Mesenteric fat pad (tissue), 1 donor: ENCODE measurements around the gene RABGAP1. TPM values are rescaled to one million over a fixed set of nuclear protein-coding genes. Genes with fewer than 3 reads are reported as not detected.

Experiments used
- DNase-seq: peaks from one replicate; pipeline ENCODE4 v3.0.0-alpha.2; 2020; ENCODE audit warnings: low spot score
- total RNA-seq: library from RNA; stranded (reverse); fragmentation: NEBNext Ultra II Directional; extraction: Animal tissue kit (Norgen Biotek cat#: 25700); gene quantifications from one replicate; pipeline ENCODE4 v1.2.1, GENCODE V29; 2021
- donor health status: DM: yes; HTN: yes; CAD: no.

RABGAP1 gene
- total RNA-seq, 1 donor from 2014 or later, result 39.4 TPM

DNA sequence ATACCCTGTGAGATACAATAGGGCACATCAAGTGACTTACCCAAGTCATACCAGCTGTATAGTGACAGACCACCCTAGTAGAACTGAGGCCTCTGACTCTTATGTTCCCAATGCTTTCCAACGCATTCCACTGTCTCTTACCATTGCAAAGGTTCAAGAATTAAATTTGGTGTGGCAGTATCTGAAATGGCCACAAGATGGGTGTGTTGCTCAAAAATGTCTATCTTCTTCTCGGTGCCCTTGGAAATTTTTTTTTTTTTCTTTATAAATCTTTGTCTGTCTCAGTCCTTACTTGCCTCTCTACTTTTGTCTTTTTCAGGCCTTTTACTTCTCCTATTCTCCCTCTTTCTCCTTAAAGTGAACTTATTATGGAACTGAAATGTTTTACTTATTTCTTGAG, 141.0 kb downstream of the RABGAP1 start:
- no peak for DNase-seq

DNA sequence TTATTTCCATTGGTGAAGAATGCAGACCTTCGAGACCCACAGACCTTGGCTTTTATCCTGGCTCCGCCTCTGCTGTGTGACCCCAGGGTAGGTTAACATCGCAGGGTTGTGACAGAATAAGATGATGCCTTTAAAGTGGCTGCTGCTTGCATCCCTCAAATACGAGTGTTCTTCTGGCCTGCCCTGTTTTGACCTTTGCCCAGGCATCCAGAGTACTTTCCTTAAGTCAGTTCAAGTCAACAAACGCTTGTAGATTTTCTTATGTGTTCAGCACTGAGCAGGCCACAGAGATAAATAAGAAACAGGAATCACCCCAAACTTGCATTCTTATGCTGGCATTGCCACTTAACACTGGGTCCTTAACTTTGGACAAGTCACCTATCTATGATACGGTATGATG, 142.9 kb downstream of the RABGAP1 start:
- no peak for DNase-seq

DNA sequence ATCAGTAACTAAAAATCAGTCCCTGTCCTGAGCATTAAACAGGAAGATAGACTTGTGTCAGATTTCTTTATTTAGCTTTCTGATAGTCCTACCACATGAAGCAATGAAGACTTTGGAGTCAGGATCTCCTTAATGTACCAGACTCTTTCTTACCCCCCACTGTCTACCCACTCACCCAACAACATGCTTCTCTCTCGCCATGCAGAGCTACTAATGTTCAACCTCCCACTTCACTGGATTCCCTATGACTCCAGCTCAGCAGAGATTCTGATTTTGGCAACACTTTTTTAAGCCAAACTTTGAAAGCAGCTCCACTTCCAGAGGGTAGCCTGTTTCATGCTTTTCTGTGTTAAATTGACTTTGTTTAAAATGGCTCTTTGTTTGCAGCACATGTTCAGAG, 143.4 kb downstream of the RABGAP1 start:
- no peak for DNase-seq

GRCh38 chr9:123085916-123086315, 145.1 kb downstream of the RABGAP1 start:
- DNase-seq, result no peak

DNA sequence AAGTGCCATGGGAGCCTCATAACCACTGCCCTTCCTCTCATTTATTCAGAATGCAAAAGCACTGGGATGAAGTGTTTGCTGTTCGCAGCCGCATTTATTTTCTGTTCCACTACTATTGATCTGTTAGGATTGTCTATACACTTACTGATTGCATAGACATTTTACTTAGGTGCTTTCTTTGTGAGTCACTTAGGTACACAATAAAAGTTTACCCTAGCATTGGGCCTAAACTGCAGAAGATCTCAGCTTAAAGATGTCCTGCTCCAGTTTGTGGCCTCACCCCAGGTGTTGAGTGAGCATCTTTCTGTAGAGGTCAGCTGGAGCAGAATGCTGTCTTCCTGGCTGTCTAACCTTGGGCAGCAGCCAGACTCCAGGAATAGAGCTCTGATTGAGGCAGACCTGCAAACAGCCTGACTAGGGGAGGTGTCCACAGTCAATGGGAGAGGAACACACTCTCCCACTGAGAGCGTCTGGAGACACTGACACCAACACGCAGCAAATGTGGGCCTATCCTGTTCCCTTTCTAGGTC, 146.6 kb downstream of the RABGAP1 start:
- no peak for DNase-seq

- DNase-seq, result no peak
These were observed 148.2 kb downstream of the RABGAP1 start for GRCh38 chr9:123089040-123089439.

DNA sequence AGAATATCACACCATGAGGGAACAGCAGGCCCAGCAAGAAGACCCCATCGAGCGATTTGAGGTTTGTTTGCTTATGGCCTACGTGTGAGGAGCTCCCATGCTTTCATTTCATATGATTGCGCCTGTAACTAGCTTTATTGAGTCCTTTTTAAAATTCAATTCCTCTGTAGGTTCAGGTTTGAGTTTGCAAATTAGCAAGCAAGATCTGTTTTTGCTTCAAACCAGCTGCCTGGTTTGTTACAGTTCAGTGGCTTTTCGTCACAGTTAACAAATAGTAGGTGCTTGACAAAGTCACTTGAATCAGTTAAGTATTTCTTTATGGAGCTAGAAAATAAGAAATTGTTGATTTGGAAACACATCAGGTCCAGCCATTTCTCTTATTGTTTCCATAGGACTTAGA, 149.0 kb downstream of the RABGAP1 start:
- DNase-seq, result no peak

- DNase-seq, result no peak
These were observed 149.5 kb downstream of the RABGAP1 start for GRCh38 chr9:123090198-123090896.

GRCh38 chr9:123090956-123091355, 150.1 kb downstream of the RABGAP1 start:
- no peak for DNase-seq

- no peak for DNase-seq
These were observed 150.6 kb downstream of the RABGAP1 start for GRCh38 chr9:123091459-123091858.

- DNase-seq, result no peak
These were observed 152.3 kb downstream of the RABGAP1 start for GRCh38 chr9:123093141-123093540.

DNA sequence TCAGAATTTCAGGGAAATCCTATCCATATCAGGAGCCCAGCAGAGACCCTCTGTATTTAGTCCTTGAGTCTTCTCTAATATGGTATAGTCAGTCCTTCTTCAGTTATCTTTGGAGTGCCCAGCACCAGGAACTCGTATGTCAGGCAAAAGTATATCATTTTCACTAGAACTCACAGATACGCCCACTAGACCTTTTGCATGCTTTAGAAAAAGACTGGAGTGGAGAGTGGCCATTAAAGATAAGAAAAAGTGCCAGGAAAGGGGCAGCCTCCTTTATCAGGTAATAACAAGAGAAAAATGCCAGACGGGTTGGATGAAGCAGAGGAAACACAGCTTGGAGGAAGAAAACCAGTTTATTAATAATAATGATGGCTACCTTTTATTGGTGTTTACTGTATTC, 156.2 kb downstream of the RABGAP1 start:
- no peak for DNase-seq

DNA sequence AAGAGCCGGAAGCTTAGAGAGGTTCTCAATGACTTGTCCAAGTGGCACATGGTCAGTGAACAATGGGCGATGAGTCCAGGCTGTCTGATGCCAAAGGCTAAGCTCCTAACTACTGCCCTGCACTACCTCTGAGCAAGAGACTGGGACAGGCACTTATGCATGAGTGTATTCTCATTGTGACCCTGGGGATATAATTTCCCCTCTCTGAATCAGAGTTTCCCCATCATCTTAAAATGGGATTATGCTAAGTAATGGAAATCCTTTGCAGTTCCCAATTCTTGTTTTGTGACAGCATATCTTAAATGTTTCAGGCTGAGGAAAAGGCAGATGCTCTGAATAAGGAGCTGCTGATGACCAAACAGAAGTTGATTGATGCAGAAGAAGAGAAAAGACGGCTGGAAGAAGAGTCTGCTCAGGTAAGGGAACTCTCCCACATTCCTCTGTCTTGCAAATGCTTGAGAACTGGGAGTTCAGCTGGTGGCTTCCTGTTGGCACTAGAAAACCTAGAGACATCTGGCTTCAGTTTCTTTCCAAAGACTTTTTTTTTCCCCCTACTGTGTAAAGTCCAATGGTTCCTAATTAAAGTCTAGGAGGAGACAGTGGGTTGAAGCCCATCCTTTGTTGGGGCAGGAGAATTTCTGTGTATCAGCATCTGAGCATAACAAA, 156.7 kb downstream of the RABGAP1 start:
- no peak for DNase-seq

- no peak for DNase-seq
These were observed 157.3 kb downstream of the RABGAP1 start for GRCh38 chr9:123098096-123098459.

GRCh38 chr9:123099042-123099441, 158.2 kb downstream of the RABGAP1 start:
- no peak for DNase-seq

DNA sequence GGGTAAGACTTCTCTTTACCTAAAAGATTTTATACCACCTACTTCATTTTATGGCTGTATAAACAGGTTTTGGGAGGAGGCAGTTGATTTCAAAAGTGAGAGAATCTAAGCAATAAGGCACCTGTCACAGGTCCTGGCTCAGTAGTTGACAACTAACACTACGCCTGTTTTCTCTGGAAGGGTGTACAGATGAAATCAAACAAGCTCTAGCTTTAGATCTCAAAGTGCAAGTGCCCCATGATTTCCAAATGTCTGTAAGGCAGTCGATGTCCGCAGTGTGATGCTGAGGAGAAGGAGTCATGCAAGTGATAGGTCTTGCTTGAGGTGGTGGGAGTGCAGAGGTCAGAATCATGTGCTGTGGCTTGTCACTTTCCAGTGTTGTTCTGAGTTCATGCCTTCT, 158.7 kb downstream of the RABGAP1 start:
- DNase-seq, result no peak

DNA sequence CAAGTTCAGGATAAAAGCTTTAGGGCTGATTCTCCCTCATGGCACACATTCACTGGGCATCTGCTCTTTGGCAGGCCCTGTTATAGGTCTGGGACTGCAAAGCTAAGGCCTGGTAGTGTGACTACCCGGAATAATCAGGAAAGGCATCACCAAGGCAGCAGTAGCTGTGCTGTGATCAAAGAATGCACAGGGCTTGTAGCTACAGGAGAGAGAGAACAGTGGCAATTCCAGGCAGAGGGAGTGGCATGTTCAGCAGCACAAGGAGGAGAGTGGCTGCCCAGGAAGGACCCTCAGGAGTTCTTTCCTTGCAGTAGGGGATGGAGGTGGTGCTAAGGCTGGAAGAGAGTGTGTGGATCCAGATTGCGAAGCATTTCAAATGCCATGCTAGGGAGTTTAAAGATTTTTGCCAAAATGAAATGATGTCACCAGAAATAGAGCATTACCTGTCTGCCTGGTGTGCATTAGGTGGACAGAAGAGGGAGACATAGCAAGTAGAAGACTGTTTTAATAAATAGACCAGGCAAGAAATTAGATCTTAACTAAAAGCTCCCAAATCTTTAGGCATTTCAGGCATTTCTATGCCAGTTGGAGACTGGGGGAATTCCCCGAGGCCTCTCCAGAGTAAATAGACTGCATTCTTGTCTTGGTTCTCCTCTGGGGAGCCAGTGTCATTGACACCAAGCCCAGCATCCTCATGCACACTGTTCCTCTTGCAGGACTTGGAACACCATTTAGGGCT, 161.7 kb downstream of the RABGAP1 start:
- DNase-seq, result no peak

- no peak for DNase-seq
These were observed 164.0 kb downstream of the RABGAP1 start for GRCh38 chr9:123104807-123105206.

DNA sequence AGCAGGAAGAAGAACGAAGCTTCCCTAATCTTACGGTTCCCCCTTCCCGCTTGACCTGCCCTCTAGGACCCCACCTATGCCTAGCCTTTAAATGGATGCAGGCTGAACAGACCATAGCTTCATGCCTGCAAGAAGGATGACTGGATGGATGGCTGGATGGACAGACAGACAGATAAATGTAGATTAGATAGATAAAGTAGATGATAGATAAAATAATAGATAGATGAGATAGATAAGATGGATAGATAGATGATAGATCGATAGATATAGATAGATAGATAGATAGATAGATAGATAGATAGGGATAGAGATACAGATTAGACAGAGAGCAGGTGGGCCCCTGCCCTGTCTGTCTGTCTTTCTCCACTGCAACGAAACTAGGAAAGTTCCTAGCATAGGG, 164.7 kb downstream of the RABGAP1 start:
- no peak for DNase-seq

DNA sequence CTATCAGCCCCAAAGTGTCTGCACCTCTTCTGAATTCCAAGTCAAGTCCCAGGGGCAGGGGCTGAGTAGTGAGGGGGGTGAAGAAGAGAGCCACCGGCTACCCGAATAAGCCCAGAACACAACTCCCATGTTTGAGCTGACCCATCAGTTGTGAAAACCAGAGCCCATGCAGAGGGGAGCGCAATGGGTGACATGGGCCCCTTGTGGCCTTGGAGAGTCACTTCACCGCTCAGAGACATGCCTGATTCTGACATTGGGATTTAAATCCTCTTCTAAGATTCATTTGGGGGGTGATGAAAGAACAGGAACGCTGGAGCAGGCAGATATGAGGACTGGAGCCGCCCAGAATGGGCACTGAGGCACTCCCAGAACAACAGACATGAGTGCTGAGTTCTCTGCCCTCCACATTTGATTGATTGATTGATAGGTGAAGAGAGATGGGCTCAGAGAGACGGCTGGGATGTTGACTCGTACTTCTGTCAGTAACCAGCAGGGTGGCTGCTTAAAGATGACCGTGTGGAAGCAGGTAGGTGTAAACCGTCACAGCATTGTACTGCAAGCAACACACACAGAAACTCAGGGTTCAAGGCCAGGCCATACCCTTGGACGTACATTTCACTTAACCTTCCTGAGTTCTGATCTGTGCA, 166.9 kb downstream of the RABGAP1 start:
- DNase-seq, result no peak

DNA sequence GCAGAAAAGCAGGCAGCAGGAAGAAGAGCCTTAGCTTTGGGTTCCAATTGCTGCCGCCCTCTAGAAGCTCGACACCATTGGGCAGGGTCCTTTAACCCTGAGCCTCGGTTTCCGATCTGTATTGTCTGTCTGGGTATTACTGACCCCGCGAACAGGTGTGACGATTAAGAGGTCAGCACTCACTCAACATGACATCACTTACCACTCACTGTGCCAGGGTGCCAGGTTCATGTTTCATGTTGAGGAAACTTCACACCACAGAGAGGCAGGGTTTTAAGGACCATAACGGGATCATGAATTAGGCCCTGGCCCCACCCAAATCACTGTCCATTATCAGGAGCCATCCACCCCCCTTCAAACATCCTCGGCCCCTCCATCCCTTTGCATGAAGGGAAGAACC, 168.2 kb downstream of the RABGAP1 start:
- no peak for DNase-seq
